ENCODE results near the gene TEC.

DNA sequence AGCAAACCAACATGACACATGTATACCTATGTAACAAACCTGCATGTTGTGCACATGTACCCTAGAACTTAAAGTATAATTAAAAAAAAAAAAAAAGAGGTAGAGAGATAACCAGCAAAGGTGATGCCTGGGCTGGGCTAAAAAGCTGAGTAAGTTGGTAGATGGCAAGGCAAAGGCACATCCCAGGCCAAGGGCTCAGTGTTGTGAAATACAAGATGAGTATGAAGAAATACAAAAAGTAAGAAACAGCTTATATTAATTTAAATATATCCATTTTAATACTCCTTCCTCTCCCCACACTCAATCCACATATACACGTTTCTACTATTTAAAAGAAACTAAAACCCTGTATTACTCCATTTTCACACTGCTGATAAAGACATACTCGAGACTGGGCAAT is 25.8 kb downstream of the TEC start:
- TF ChIP-seq, protein P1, sequence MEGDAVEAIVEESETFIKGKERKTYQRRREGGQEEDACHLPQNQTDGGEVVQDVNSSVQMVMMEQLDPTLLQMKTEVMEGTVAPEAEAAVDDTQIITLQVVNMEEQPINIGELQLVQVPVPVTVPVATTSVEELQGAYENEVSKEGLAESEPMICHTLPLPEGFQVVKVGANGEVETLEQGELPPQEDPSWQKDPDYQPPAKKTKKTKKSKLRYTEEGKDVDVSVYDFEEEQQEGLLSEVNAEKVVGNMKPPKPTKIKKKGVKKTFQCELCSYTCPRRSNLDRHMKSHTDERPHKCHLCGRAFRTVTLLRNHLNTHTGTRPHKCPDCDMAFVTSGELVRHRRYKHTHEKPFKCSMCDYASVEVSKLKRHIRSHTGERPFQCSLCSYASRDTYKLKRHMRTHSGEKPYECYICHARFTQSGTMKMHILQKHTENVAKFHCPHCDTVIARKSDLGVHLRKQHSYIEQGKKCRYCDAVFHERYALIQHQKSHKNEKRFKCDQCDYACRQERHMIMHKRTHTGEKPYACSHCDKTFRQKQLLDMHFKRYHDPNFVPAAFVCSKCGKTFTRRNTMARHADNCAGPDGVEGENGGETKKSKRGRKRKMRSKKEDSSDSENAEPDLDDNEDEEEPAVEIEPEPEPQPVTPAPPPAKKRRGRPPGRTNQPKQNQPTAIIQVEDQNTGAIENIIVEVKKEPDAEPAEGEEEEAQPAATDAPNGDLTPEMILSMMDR (IDR thresholded peaks at IDR 0.05): no peak
- TF ChIP-seq CHD2 (IDR thresholded peaks at IDR 0.05; ENCODE audit: low read length, partially characterized antibody): no peak
- TF ChIP-seq MXI1 (IDR thresholded peaks at IDR 0.05; ENCODE audit: low read depth, low read length): no peak
- TF ChIP-seq SMC3 (IDR thresholded peaks at IDR 0.05; ENCODE audit: low read depth, low read length): no peak
- TF ChIP-seq ELF1 (IDR thresholded peaks at IDR 0.05): no peak
- TF ChIP-seq, protein P2, sequence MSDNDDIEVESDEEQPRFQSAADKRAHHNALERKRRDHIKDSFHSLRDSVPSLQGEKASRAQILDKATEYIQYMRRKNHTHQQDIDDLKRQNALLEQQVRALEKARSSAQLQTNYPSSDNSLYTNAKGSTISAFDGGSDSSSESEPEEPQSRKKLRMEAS (IDR thresholded peaks at IDR 0.05; ENCODE audit: low read depth): no peak
- no peak for TF ChIP-seq TEAD4 (IDR thresholded peaks at IDR 0.05; ENCODE audit: borderline replicate concordance, insufficient read depth)
- TF ChIP-seq RAD21 (IDR thresholded peaks at IDR 0.05; ENCODE audit: low read length): no peak

Data from SK-N-SH (cell line).